ENCODE results near the gene ADCY9. TPM values are rescaled to one million over a fixed set of nuclear protein-coding genes. Genes with fewer than 3 reads are reported as not detected.
A peak's percentile ranks its signal among the peaks of the same experiment; 100 is the strongest.
"Not testable (repeated sequence)": the region's sequence is repeated elsewhere in the genome, so short reads cannot be mapped to it uniquely, and the experiment has no call there.

Gene ADCY9
- total RNA-seq, 1 donor from 2014 or later = 26.9 TPM

GRCh38 chr16:3965306-3965705, 150.9 kb downstream of the ADCY9 start:
- H3K4me1 Mint-ChIP-seq (ENCODE audit: unreplicated experiment) = peaks cover 14% of the 10 kb centered on the region
- H3K9me3 Mint-ChIP-seq (ENCODE audit: unreplicated experiment) = no peaks in the 10 kb centered on the region
- H3K27me3 Mint-ChIP-seq (ENCODE audit: unreplicated experiment) = no peaks in the 10 kb centered on the region
- no peak overlapping the region for H3K27ac Mint-ChIP-seq (ENCODE audit: unreplicated experiment)
- peaks cover 21% of the 10 kb centered on the region for H3K36me3 Mint-ChIP-seq (ENCODE audit: unreplicated experiment)
- DNase-seq (ENCODE audit: extremely low spot score, unreplicated experiment) = no peak
- H3K4me3 Mint-ChIP-seq (ENCODE audit: unreplicated experiment) = no peak overlapping the region
- TF ChIP-seq, protein P1, sequence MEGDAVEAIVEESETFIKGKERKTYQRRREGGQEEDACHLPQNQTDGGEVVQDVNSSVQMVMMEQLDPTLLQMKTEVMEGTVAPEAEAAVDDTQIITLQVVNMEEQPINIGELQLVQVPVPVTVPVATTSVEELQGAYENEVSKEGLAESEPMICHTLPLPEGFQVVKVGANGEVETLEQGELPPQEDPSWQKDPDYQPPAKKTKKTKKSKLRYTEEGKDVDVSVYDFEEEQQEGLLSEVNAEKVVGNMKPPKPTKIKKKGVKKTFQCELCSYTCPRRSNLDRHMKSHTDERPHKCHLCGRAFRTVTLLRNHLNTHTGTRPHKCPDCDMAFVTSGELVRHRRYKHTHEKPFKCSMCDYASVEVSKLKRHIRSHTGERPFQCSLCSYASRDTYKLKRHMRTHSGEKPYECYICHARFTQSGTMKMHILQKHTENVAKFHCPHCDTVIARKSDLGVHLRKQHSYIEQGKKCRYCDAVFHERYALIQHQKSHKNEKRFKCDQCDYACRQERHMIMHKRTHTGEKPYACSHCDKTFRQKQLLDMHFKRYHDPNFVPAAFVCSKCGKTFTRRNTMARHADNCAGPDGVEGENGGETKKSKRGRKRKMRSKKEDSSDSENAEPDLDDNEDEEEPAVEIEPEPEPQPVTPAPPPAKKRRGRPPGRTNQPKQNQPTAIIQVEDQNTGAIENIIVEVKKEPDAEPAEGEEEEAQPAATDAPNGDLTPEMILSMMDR (IDR thresholded peaks at IDR 0.05) = no peak

DNA sequence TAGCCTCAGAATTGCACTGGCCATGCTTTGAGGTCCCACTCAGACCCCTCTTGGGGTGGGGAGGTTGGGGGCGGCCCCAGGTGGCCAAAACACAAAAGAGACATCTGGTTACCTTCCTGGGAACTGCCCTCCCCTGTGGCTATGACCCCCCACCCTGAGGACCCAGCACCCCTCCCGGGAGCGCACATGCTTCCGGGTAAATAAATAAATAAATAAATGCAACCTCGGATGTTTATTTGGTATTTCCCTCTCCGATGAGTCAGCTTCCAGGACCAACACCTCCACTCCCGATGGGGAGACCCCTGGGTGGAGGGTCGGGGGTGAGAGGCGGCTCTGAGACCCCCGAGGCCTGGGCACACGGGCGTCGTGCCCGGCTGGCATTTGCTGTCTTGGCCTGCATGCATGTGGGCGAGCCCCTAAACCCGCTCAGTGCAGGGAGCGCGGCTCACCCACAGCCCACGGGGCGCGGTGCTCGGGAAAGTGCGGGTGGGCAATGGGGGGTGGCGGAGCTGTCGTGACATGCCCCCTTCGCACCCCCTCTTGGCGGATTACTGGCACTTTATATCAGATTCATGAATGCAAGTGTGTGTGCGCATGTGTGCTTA, 151.5 kb downstream of the ADCY9 start:
- TF ChIP-seq, protein P1 (IDR thresholded peaks at IDR 0.05) = no peak
- no peak for DNase-seq (ENCODE audit: extremely low spot score, unreplicated experiment)
- H3K36me3 Mint-ChIP-seq (ENCODE audit: unreplicated experiment) = peaks cover 21% of the 10 kb centered on the region
- no peaks in the 10 kb centered on the region for H3K9me3 Mint-ChIP-seq (ENCODE audit: unreplicated experiment)
- no peaks in the 10 kb centered on the region for H3K27me3 Mint-ChIP-seq (ENCODE audit: unreplicated experiment)
- no peak overlapping the region for H3K27ac Mint-ChIP-seq (ENCODE audit: unreplicated experiment)
- peaks cover 15% of the 10 kb centered on the region for H3K4me1 Mint-ChIP-seq (ENCODE audit: unreplicated experiment)
- H3K4me3 Mint-ChIP-seq (ENCODE audit: unreplicated experiment) = no peak overlapping the region

DNA sequence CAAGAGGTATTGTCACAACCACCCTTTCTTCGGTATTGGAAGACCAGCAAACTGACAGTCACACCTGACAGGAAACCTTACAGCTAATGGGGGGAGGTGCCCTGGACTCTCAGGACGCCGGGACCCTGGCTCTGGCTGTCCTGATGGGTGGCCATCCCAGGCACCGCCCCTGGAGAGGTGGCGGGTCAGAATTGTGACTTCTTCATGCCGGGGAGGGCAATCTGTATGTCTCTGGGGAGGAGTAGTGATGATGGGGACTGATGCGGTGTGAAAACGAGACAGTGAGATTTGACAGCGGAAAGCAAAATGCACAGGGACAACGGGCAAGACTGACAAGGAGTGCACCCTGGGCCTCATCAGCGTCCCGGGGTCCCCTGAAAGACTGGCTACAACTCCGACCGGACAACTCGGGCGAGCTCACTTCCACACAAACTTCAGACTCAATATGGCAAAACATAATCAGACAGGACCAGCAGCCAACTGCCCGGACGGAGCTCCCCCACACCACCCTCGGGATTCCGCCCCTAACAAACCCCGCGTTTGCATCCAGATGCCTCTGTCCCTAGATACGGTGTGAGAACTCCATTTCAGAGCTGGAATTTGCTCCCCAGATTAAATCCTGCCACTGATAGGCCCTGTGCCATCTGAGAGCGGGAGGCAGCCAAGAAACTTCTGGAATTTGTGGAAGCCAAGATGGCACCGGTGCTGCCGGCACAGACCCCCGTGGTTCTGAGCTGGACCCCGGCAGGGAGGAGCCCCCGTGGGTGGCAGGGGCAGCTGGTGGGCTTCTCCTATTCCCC, 152.2 kb downstream of the ADCY9 start:
- Mint-ChIP-seq H3K4me1 (ENCODE audit: unreplicated experiment) (peaks cover 17% of the 10 kb centered on the region), H3K27ac (ENCODE audit: unreplicated experiment) (no peak overlapping the region)

GRCh38 chr16:3963203-3963602, 153.0 kb downstream of the ADCY9 start:
- TF ChIP-seq, protein P1 (IDR thresholded peaks at IDR 0.05) = no peak
- Mint-ChIP-seq H3K4me1 (ENCODE audit: unreplicated experiment) (peaks cover 18% of the 10 kb centered on the region), H3K27ac (ENCODE audit: unreplicated experiment) (no peak overlapping the region), H3K9me3 (ENCODE audit: unreplicated experiment) (no peaks in the 10 kb centered on the region), H3K4me3 (ENCODE audit: unreplicated experiment) (no peak overlapping the region), H3K27me3 (ENCODE audit: unreplicated experiment) (no peaks in the 10 kb centered on the region), H3K36me3 (ENCODE audit: unreplicated experiment) (peaks cover 21% of the 10 kb centered on the region)
- DNase-seq (ENCODE audit: extremely low spot score, unreplicated experiment) = no peak

More for the DNA sequence above, 152.2 kb downstream of the ADCY9 start:
- H3K27me3 Mint-ChIP-seq (ENCODE audit: unreplicated experiment) = no peaks in the 10 kb centered on the region
- H3K9me3 Mint-ChIP-seq (ENCODE audit: unreplicated experiment) = no peaks in the 10 kb centered on the region
- H3K36me3 Mint-ChIP-seq (ENCODE audit: unreplicated experiment) = peaks cover 21% of the 10 kb centered on the region
- TF ChIP-seq, protein P1 (IDR thresholded peaks at IDR 0.05) = no peak
- DNase-seq (ENCODE audit: extremely low spot score, unreplicated experiment) = no peak
- H3K4me3 Mint-ChIP-seq (ENCODE audit: unreplicated experiment) = no peak overlapping the region

DNA sequence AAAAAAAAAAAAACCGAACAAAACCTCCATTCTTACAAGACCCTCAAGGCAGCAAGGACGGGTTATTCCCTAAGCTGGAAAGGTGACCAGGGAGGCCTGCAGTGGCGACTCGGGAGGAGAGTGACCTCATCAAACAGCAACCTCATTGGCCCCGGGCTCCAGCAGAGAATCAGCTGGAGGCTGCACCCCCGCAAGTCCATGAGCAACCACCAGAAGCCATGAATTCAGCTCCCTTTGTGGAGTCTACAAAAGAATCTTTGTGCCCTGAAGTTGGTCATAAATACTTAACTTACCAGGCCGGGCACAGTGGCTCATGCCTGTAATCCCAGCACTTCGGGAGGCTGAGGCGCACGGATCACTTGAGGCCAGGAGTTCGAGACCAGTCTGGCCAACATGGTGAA, 154.8 kb downstream of the ADCY9 start:
- no peak for DNase-seq (ENCODE audit: extremely low spot score, unreplicated experiment)
- peaks cover 6% of the 10 kb centered on the region for H3K27me3 Mint-ChIP-seq (ENCODE audit: unreplicated experiment)
- peaks cover 23% of the 10 kb centered on the region for H3K4me1 Mint-ChIP-seq (ENCODE audit: unreplicated experiment)
- H3K4me3 Mint-ChIP-seq (ENCODE audit: unreplicated experiment) = no peak overlapping the region
- H3K27ac Mint-ChIP-seq (ENCODE audit: unreplicated experiment) = peak overlapping the region; percentile 88
- no peaks in the 10 kb centered on the region for H3K9me3 Mint-ChIP-seq (ENCODE audit: unreplicated experiment)
- H3K36me3 Mint-ChIP-seq (ENCODE audit: unreplicated experiment) = peaks cover 13% of the 10 kb centered on the region
- TF ChIP-seq, protein P1 (IDR thresholded peaks at IDR 0.05) = no peak

- Mint-ChIP-seq H3K27ac (ENCODE audit: unreplicated experiment) (peak overlapping the region; percentile 88), H3K4me3 (ENCODE audit: unreplicated experiment) (peak overlapping the region; percentile 69), H3K4me1 (ENCODE audit: unreplicated experiment) (peaks cover 20% of the 10 kb centered on the region)
- H3K27me3 Mint-ChIP-seq (ENCODE audit: unreplicated experiment); H3K9me3 Mint-ChIP-seq (ENCODE audit: unreplicated experiment); DNase-seq (ENCODE audit: extremely low spot score, unreplicated experiment); H3K36me3 Mint-ChIP-seq (ENCODE audit: unreplicated experiment): not testable (repeated sequence)
Observed at GRCh38 chr16:3959926-3960590, 156.2 kb downstream of the ADCY9 start.
